IPS DF 19.7 (cell line): ENCODE data around the gene LTB.
"Not testable (repeated sequence)": the region's sequence is repeated elsewhere in the genome, so short reads cannot be mapped to it uniquely, and the experiment has no call there.

ENCODE experiments used
- DNase-seq: peaks from one replicate; pipeline ENCODE4 v3.0.0-alpha.2; 2013; ENCODE audit warnings: low read depth, low spot score

LTB gene

DNA sequence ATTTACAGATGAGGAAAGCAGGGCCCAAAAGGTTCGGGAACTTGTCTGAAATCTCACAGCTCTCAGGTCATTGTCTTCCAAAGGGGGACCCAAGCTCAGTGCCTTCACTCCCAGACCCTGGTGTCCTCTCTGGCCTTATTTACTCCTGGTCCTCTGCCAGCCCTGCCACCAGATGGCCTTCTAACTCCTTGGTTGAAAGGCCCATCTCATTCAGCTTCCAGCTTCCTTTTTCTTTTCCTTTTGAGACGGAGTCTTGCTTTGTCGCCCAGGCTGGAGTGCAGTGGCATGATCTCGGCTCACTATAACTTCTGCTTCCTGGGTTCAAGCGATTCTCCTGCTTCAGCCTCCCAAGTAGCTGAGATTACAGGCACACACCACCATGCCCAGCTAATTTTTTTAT lies 30.9 kb downstream of the LTB start:
- not testable (repeated sequence) for DNase-seq

- DNase-seq = no peak
Measured at GRCh38 chr6:31548544-31548873, 33.7 kb downstream of the LTB start.

DNA sequence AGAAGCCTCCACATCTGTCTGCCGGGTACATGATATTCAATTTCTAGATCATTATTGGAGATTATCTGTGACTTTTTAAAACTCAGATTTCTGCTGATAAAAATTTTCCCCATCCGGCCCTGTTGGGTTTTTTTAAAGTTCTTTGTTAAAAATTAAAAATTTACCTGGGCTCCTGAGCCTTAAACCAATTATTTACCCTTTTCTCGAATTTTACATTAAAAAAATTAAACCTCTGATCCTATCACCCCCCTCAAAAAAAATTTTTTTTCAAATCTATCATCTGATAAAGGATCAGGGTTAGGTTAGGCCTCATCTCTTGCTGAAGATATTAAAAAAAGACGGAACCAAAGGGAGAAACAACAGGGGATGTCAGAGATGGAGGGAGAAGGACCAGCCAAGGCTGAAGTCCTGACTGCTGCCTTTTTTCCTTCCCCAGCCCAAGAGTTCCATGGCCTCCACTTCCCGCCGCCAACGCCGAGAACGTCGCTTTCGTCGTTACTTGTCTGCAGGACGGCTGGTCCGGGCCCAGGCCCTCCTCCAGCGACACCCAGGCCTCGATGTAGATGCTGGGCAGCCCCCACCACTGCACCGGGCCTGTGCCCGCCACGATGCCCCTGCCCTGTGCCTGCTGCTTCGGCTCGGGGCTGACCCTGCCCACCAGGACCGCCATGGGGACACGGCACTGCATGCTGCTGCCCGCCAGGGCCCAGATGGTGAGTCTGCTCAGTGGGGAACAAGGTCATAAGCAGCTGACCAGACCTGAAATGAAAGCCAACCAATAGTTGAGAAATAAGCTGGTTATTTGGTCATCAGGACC lies 34.3 kb downstream of the LTB start:
- DNase-seq = no peak

GRCh38 chr6:31546958-31547726 lies 35.1 kb downstream of the LTB start, which contains the start of gene NFKBIL1:
Gene NFKBIL1 (plus strand): TSS chr6:31547608. CDS start chr6:31547695, 87 bp downstream.
- peak; percentile 97 for DNase-seq

DNA sequence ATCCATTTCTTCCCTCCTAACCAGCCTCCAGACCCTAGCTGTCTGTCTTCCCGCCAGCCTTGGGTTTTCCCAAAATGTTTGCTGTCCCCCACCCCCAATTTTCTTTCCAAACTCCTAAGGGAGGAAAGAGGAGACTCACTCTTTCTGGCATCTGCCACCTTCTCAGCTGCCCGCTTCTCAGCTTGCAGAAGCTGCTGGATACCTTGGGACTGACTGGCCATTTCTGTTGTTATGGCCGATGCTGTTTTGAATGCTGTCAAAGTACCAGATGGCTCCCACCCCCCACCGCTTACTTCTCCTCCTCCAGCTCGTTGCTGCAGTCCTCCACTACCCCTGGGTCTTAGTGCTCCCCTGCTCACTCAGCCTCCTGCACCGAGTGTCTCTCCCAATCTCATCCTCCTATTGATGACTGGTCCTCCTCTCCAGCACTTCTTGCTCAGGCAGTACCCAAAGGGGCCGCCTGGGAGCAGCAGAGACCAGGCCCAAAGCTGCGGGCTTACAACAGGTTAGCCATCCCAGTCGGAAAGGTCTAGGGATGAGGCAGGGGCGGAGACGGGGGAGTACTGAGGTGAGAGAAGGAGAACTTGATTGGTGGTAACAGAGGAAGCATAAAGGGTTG lies 35.8 kb downstream of the LTB start, which contains the start of gene ATP6V1G2:
Gene ATP6V1G2, minus strand, starts transcription at position 270 of the 619 bp plus-strand sequence. Its CDS starts 49 bp downstream, at position 221.
- peak; percentile 98 for DNase-seq

- DNase-seq = no peak
Measured at GRCh38 chr6:31545291-31545690, 36.9 kb downstream of the LTB start.

DNA sequence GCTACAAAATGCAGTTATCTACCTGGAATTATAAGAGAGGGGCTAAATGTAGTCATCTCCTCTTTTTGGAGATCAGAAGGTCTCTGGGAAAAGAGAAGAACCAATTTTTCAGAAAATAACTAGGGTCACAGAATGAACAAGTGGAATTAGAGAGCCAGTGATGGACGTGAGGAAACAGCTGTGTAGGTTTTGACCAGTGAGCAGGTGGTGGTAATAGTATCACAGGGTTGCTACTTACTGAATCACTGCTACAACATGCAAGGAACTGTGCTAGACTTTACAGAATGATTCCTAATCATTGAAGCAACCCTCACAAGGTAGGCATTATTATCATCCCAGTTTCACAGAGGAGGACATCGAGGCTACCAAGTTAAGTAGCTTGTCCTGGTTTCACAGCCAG lies 37.5 kb downstream of the LTB start:
- DNase-seq = no peak

DNA sequence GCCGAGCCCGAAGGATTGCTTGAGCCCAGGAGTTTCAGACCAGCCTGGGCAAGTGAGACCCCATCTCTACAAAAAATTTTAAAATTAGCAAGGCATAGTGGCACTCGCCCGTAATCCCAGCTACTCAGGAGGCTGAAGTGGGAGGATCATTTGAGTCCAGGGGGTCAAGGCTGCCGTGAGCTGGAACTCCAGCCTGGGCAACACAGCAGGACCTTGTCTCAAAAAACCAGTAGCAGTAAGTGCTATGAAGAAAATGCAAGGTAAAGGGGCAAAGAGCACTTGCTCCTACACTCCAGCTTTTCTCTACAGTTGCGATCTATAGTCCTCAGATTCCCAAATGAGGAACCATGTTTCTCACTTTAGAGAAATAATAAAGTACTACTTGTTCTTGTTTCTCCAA lies 38.6 kb downstream of the LTB start:
- DNase-seq = no peak

DNA sequence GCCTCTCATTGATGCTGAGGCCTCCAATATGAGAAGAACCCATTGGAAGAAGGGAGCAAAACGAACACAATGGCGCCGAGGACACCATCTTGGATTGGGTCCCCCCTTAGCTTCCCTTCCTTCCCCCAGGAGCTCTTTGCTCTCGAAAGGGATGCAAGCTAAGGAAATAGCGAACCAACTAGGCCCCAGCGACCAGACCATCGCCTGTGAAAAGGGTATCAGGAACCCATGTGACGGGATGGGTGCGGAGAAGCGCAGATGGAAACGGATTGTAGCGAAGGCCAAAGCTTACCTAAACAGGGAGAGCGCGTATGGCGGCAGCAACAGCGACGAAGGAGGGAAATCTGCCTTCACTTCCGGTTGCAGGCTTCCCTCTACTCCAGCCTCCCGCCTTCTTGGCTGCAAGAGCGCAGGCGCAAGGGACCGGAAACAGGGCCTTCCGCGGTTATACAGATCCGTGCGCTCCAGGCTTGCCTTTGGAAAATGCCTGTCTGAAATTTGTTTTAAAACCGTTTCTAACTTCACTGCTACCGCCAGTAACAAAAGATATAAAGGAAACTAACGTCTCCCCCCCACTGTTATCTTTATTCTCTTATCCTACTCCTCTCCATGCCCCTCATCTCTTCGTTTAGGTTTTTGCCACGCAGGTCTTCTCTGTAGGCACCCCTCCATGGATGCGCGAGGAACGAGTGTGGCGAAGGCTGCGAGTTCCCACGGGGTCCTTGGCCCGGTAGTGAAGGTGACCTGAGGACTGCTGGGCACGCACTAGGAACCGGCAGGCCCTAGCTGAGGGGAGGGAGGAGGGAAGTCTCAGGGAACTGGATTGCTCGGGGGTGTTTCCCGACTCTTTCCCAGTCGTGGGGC lies 40.3 kb downstream of the LTB start, which contains the start of gene DDX39B:
Gene DDX39B, minus strand, starts transcription at position 346 of the 864 bp plus-strand sequence. CDS start 1,471 bp downstream, outside the sequence.
- peak; percentile 89 for DNase-seq

DNA sequence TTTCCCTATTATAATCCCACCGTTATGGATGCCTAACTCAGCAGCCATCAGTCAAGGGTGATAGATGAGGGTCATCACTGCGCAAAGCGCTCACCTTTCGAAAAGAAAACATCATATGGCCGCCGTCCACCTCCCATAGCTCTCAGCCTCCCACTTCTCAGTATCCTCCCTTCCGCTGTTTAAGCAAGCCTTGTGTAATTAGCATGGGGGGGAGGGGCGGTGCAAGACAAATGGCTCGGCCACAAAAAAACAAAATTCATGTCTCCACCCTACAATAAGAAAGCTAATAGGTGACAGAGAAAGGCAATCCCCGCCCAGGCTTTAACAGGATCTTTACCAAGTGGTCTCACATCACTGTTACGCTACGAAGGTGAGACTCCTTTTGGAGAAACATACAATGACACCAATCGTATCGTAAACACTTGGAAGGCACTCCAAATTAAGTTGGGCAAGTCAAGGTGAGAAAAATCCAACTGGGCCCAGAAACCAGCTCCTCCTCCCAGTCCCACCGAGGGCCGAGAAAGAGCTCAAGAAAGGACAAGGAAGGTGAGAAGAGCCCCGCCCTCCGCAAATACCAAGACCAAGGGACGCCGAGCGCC lies 41.1 kb downstream of the LTB start:
- DNase-seq = no peak

- no peak for DNase-seq
Measured at GRCh38 chr6:31540640-31541039, 41.6 kb downstream of the LTB start.

- no peak for DNase-seq
Measured at GRCh38 chr6:31538805-31539400, 43.3 kb downstream of the LTB start.

- no peak for DNase-seq
Measured at GRCh38 chr6:31535538-31536324, 46.5 kb downstream of the LTB start.

DNA sequence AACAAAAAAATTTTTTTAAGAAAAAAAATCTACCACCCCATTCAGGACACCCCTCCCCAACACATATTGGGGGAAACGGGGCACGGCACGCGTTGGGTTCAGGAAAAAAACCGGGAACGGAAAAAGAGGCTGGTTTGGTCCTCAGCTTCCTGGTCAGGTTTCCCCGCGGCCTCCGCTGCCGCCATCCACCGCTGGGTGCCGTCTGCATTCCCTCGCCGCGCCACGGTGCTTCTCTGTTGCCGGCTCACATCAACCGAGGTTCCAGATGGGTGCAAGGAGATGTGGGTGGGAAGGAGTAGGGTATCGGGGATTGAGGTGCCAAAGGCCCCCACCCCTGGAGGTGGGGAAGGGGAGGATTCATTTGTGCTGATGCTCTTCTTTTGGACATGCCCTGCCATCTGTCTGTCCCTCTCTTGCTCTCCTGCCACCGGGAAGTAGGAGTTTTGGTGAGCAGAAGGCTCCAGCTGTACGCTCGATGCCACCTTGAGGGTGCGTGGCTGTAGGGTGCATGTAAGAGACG lies 47.6 kb downstream of the LTB start:
- DNase-seq = no peak

DNA sequence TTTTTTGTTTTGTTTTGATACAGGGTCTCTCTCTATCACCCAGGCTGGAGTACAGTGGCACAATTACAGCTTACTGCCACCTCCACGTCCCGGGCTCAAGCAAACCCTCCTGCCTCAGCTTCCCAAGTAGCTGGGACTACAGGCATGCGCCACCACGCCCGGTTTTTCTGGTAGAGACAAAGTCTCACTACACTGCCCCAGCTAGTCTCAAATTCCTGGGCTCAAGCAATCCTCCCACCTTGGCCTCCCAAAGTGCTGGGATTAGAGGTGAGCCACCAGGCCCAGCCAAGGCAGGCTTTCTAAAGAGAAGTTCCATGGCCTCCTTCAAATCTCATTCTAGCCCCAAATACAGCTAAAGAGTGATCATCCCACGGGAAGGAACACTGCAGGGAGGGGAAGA lies 48.2 kb downstream of the LTB start:
- no peak for DNase-seq

GRCh38 chr6:31533455-31533841 lies 48.8 kb downstream of the LTB start:
- no peak for DNase-seq

DNA sequence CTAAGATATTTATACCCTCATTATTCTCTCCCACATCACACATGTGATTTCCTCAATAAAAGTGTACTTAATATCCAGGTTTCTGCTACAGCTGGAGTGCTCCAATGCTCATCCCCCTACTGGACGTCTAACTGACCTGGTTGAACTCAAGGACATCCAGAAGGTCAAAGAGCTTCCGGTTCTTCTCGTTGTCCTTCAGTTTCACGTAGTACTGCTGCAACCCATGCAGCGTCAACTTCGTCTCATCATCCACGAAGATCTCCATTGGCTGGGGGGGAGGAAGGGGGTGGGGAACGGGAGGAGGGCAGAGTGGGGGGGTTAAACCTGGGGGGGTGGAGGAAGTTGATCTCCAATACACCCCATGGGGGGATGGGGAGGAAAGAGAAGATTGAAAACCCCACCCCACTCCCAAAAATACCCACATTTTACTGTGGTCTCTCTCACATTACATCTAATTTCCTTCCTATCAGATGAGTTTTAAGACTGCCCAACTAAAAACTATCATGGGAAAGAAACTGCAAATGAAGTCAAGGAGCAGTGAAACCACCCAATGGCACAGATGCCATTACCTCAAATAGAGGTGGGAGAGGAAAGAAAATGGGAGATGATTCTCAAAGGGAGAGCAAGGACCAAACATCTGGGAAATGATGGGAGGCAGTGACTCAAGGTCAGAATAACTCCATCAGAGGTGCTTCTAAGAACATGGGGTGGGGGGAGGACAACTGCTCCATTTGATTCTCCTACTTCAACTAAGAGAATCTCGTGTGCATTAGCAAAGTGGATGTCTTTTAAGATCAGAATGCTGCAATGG lies 49.4 kb downstream of the LTB start:
- no peak for DNase-seq

- no peak for DNase-seq
Measured at GRCh38 chr6:31531771-31532643, 50.2 kb downstream of the LTB start.
